Measurements from ENCODE around the gene DDAH2.

The DDAH2 gene

GRCh38 chr6:31736021-31736767, 7.1 kb upstream of the DDAH2 start, which contains the start of gene CLIC1:
Gene CLIC1 (minus strand): TSS chr6:31736530. CDS start chr6:31736300, 230 bp downstream.
- H2AFZ ChIP-seq (ENCODE audit: low read length): no peak within 1 kb of the TSS
- no peaks in the 10 kb centered on the region for H3K9me2 ChIP-seq (ENCODE audit: low read depth, low read length)
- H4K20me1 ChIP-seq (ENCODE audit: insufficient read depth, low read length): no peaks in the 10 kb centered on the region
- 0 out of 2 replicates have a peak, but pooled peaks cover 3% of the 10 kb centered on the region for H3F3A ChIP-seq (ENCODE audit: insufficient read depth, low read length)
- H3K27me3 ChIP-seq (ENCODE audit: insufficient read depth, low read length): no peaks in the 10 kb centered on the region
- H3K27ac ChIP-seq (ENCODE audit: low read depth, low read length, poor library complexity, severe bottlenecking): peak within 1 kb of the TSS; percentile 94
- peaks cover 52% of the 10 kb centered on the region for H3K4me1 ChIP-seq (ENCODE audit: insufficient read depth, low read length, severe bottlenecking)
- no peaks in the 10 kb centered on the region for H3K9me3 ChIP-seq (ENCODE audit: low read length)
- peak within 1 kb of the TSS; percentile 82 for H3K4me3 ChIP-seq (ENCODE audit: low read depth, low read length, poor library complexity, severe bottlenecking)
- peaks cover 10% of the 10 kb centered on the region; the same call in 1 of the 2 replicates for H3K79me2 ChIP-seq (ENCODE audit: insufficient read depth, low read length)
- no peak for TF ChIP-seq EZH2 (IDR thresholded peaks at IDR 0.05; ENCODE audit: borderline replicate concordance, low read length)
- TF ChIP-seq, protein P1, sequence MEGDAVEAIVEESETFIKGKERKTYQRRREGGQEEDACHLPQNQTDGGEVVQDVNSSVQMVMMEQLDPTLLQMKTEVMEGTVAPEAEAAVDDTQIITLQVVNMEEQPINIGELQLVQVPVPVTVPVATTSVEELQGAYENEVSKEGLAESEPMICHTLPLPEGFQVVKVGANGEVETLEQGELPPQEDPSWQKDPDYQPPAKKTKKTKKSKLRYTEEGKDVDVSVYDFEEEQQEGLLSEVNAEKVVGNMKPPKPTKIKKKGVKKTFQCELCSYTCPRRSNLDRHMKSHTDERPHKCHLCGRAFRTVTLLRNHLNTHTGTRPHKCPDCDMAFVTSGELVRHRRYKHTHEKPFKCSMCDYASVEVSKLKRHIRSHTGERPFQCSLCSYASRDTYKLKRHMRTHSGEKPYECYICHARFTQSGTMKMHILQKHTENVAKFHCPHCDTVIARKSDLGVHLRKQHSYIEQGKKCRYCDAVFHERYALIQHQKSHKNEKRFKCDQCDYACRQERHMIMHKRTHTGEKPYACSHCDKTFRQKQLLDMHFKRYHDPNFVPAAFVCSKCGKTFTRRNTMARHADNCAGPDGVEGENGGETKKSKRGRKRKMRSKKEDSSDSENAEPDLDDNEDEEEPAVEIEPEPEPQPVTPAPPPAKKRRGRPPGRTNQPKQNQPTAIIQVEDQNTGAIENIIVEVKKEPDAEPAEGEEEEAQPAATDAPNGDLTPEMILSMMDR (IDR thresholded peaks at IDR 0.05; ENCODE audit: low read length): no peak
- H3K36me3 ChIP-seq (ENCODE audit: insufficient read depth, low read length): peaks cover 31% of the 10 kb centered on the region
- peak within 1 kb of the TSS; percentile 87 for H3K9ac ChIP-seq (ENCODE audit: low read length)
- peak within 1 kb of the TSS; percentile 79 for H3K4me2 ChIP-seq (ENCODE audit: low read length)

- Histone ChIP-seq H3K36me3 (ENCODE audit: insufficient read depth, low read length) (peaks cover 36% of the 10 kb centered on the region), H3K9me3 (ENCODE audit: low read length) (no peaks in the 10 kb centered on the region), H3K9me2 (ENCODE audit: low read depth, low read length) (no peaks in the 10 kb centered on the region), H3K4me3 (ENCODE audit: low read depth, low read length, poor library complexity, severe bottlenecking) (peak overlapping the region; percentile 82), H3K27me3 (ENCODE audit: insufficient read depth, low read length) (no peaks in the 10 kb centered on the region), H2AFZ (ENCODE audit: low read length) (no peak overlapping the region), H3K4me2 (ENCODE audit: low read length) (peak overlapping the region; percentile 79), H4K20me1 (ENCODE audit: insufficient read depth, low read length) (no peaks in the 10 kb centered on the region), H3K79me2 (ENCODE audit: insufficient read depth, low read length) (peaks cover 10% of the 10 kb centered on the region; the same call in 1 of the 2 replicates), H3K9ac (ENCODE audit: low read length) (peak overlapping the region; percentile 87), H3K27ac (ENCODE audit: low read depth, low read length, poor library complexity, severe bottlenecking) (peak overlapping the region; percentile 94), H3K4me1 (ENCODE audit: insufficient read depth, low read length, severe bottlenecking) (peaks cover 46% of the 10 kb centered on the region), H3F3A (ENCODE audit: insufficient read depth, low read length) (peaks cover 12% of the 10 kb centered on the region; the same call in 1 of the 2 replicates)
- TF ChIP-seq, protein P1 (IDR thresholded peaks at IDR 0.05; ENCODE audit: low read length): no peak
Measured at GRCh38 chr6:31734821-31735406, 5.8 kb upstream of the DDAH2 start.

DNA sequence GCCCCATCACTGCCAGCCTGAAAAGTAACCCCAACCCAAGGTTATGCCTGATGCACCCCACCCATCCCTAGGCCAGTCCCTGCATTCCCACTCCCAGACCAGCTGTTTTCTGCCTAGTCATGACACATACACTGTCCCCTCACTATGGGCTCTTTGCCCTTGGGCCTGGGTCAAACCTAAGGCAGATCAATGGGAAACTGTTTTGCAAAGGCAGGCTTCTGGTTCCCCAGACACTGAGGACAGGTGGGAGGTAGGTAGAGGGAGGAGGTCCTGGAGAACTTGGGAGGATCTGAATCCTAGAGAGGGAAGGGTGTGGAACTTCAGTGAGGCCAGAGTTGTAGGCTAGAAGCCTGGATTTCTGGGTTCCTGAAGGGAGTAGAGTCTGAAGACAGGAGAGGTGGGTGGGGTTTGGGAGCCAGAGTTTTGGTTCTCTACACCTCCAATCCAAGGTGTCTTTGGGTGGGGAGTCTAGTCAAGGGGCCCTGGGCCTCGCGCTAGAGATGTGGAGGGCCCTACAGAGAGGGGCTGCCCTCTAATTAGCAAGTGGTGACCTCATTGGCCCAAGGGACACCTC, 5.2 kb upstream of the DDAH2 start:
- peaks cover 36% of the 10 kb centered on the region for H3K36me3 ChIP-seq (ENCODE audit: insufficient read depth, low read length)
- H3K27me3 ChIP-seq (ENCODE audit: insufficient read depth, low read length): no peaks in the 10 kb centered on the region
- peaks cover 12% of the 10 kb centered on the region; the same call in 1 of the 2 replicates for H3F3A ChIP-seq (ENCODE audit: insufficient read depth, low read length)
- H3K9me3 ChIP-seq (ENCODE audit: low read length): no peaks in the 10 kb centered on the region
- H4K20me1 ChIP-seq (ENCODE audit: insufficient read depth, low read length): no peaks in the 10 kb centered on the region
- H3K4me1 ChIP-seq (ENCODE audit: insufficient read depth, low read length, severe bottlenecking): peaks cover 48% of the 10 kb centered on the region
- H3K9ac ChIP-seq (ENCODE audit: low read length): peak overlapping the region; percentile 87; the same call in 1 of the 2 replicates
- peak overlapping the region; percentile 94 for H3K27ac ChIP-seq (ENCODE audit: low read depth, low read length, poor library complexity, severe bottlenecking)
- H3K9me2 ChIP-seq (ENCODE audit: low read depth, low read length): no peaks in the 10 kb centered on the region
- H3K79me2 ChIP-seq (ENCODE audit: insufficient read depth, low read length): peaks cover 10% of the 10 kb centered on the region; the same call in 1 of the 2 replicates
- H3K4me2 ChIP-seq (ENCODE audit: low read length): peak overlapping the region; percentile 79
- H2AFZ ChIP-seq (ENCODE audit: low read length): no peak overlapping the region
- no peak for TF ChIP-seq EZH2 (IDR thresholded peaks at IDR 0.05; ENCODE audit: borderline replicate concordance, low read length)
- TF ChIP-seq, protein P1 (IDR thresholded peaks at IDR 0.05; ENCODE audit: low read length): no peak
- H3K4me3 ChIP-seq (ENCODE audit: low read depth, low read length, poor library complexity, severe bottlenecking): peak overlapping the region; percentile 82

All from OCI-LY1 (cell line).